NB4 (cell line): ENCODE measurements around the gene TREML1.

Experiments used
- CTCF ChIP-seq: IDR thresholded peaks from one replicate; pipeline ENCODE4 v1.5.1; 2012; ENCODE audit warnings: low read depth, low read length
- MAX ChIP-seq: IDR thresholded peaks from 2 replicates; pipeline ENCODE4 v1.6.1; 2011; ENCODE audit warnings: low read depth, low read length
- MYC ChIP-seq: IDR thresholded peaks from 2 replicates; pipeline ENCODE4 v1.6.1; 2011; ENCODE audit warnings: low read depth, low read length
- POLR2A ChIP-seq: IDR thresholded peaks from 2 replicates; pipeline ENCODE4 v1.6.1; 2011; ENCODE audit warnings: mild to moderate bottlenecking; ENCODE audit not compliant: insufficient read length; ENCODE audit errors: extremely low read depth

GRCh38 chr6:41199552-41200246 lies 45.6 kb upstream of the TREML1 start:
- TF ChIP-seq CTCF (no peak), POLR2A (no peak), MAX (no peak), MYC (no peak)
